ENCODE results near the gene VPS33A. TPM values are rescaled to one million over a fixed set of nuclear protein-coding genes. Genes with fewer than 3 reads are reported as not detected.

The VPS33A gene
- total and polyA plus RNA-seq, 2 of the 8 experiments (the other 6 are each of a cell fraction or from before 2014, with no cell fraction given), result 16.4 to 41.8 TPM

DNA sequence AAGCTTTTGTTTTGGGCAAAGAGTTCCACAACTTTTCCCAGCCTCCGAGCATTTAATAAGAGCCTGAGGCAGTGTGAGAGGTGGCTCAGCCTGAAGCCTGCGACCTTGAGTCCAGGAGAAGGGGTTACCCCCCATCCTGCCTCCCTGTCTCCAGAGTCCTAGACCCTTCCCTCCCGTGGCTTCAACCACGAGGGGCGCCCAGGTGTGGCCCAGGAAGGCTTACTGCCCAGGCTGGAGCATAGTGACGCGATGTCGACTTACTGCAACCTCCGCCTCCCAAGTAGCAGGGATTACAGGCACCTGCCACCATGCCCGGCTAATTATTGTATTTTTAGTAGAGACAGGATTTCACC lies 82.7 kb downstream of the VPS33A start:
- Histone ChIP-seq H3K79me2 (ENCODE audit: control insufficient read depth in 1 of 2, insufficient read depth in 2 of 2, low read length in 2 of 2) (no peaks in the 10 kb centered on the region), H3K4me2 (ENCODE audit: insufficient read depth in 1 of 2, low read depth in 2 of 2, low read length in 2 of 2) (peak overlapping the region; percentile 48 to 72), H4K5ac (ENCODE audit: insufficient read length, low read depth, low read length) (no peak overlapping the region), H4K20me1 (replicated peaks in 1 of 2; ENCODE audit: control insufficient read depth in 1 of 2, insufficient read depth in 2 of 2, low read length in 2 of 2) (no peaks in the 10 kb centered on the region), H2BK120ac (replicated peaks; ENCODE audit: low read depth, low read length) (no peak overlapping the region), H3K14ac (ENCODE audit: insufficient read length) (no peak overlapping the region), H4K8ac (ENCODE audit: extremely low read depth, insufficient read depth, low read length) (no peak overlapping the region; the same call in 1 of the 2 replicates), H3K4me1 (replicated peaks in 1 of 4; ENCODE audit: control insufficient read depth in 3 of 4, insufficient read depth in 4 of 4, low read length in 3 of 4) (peaks cover 0 to 4% (median 2%) of the 10 kb centered on the region in 4 experiments; a peak in 3 of 7 replicates), H3K23me2 (ENCODE audit: low read depth, low read length) (peaks cover 4% of the 10 kb centered on the region; the same call in 1 of the 2 replicates), H3K4me3 (ENCODE audit: extremely low read depth in 1 of 4, insufficient read depth in 2 of 4, low read depth in 3 of 4, low read length in 4 of 4) (peak overlapping the region; percentile 28 to 67 (median 40)), H3K9ac (replicated peaks in 1 of 4; ENCODE audit: extremely low read depth in 1 of 4, low read depth in 3 of 4, low read length in 3 of 4) (no peak overlapping the region), H4K91ac (replicated peaks; ENCODE audit: insufficient read length, low read length) (no peak overlapping the region), H2AK5ac (ENCODE audit: low read depth, low read length) (no peak overlapping the region), H3K4ac (replicated peaks; ENCODE audit: insufficient read length, low read depth, low read length) (no peak overlapping the region), H2BK15ac (ENCODE audit: low read length) (no peak overlapping the region), H3K36me3 (ENCODE audit: control insufficient read depth in 2 of 4, insufficient read depth in 4 of 4, low read length in 3 of 4) (no peaks in the 10 kb centered on the region), H3K27ac (ENCODE audit: low read depth, low read length) (no peak overlapping the region), H2BK5ac (ENCODE audit: low read depth, low read length) (no peak overlapping the region), H2AFZ (ENCODE audit: low read length) (no peak overlapping the region), H2BK12ac (ENCODE audit: low read depth, low read length) (no peak overlapping the region), H3K79me1 (ENCODE audit: low read depth, low read length) (no peaks in the 10 kb centered on the region), H3K23ac (ENCODE audit: insufficient read length) (no peak overlapping the region), H3K27me3 (replicated peaks in 1 of 4; ENCODE audit: control insufficient read depth in 3 of 4, extremely low read depth in 1 of 4, insufficient read depth in 3 of 4, low read length in 3 of 4) (peaks cover 0 to 6% (median 2%) of the 10 kb centered on the region in 4 experiments; a peak in 5 of 7 replicates), H3K9me3 (ENCODE audit: insufficient read depth in 2 of 2, low read depth in 1 of 2, low read length in 1 of 2) (no peaks in the 10 kb centered on the region), H2BK20ac (ENCODE audit: low read length) (no peak overlapping the region), H3K18ac (ENCODE audit: extremely low read depth, low read length) (no peak overlapping the region; the same call in 1 of the 2 replicates), H3K56ac (replicated peaks; ENCODE audit: insufficient read length, low read depth, low read length) (no peak overlapping the region)
- FAIRE-seq (no peak), DNase-seq (ENCODE audit: low read depth in 1 of 2, low spot score in 2 of 2) (no peak)
- CTCF ChIA-PET (ENCODE audit: partially characterized antibody), result interaction anchor here (1.0 to 2.2 kb wide), 5 partner anchors 8 to 177 kb away, joined by 3 to 10 read pairs (median 5); no protein-coding TSS in a partner anchor
- POLR2A ChIA-PET (ENCODE audit: partially characterized antibody), result interaction anchor here (1.1 kb wide), 1 partner anchor 110 kb away, joined by 3 read pairs; no protein-coding TSS in a partner anchor
- WGBS, 2 experiments (ENCODE audit: extremely low coverage in 1 of 2, insufficient coverage in 1 of 2, insufficient read length in 1 of 2, insufficient replicate concordance in 2 of 2, low coverage in 1 of 2, low lambda C conversion rate in 2 of 2, missing lambda C conversion rate in 1 of 2), result 76% methylated on average over 10 of the region's 10 CpGs; no CpG with 5 or more reads in 1 of the 2 experiments
- TF ChIP-seq, protein P1, sequence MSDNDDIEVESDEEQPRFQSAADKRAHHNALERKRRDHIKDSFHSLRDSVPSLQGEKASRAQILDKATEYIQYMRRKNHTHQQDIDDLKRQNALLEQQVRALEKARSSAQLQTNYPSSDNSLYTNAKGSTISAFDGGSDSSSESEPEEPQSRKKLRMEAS (IDR thresholded peaks at IDR 0.05), result no peak
- TF ChIP-seq RNF2 (IDR thresholded peaks at IDR 0.05; ENCODE audit: borderline replicate concordance, low read depth, low read length, missing control alignments, poor library complexity, severe bottlenecking) (no peak), JUND (IDR thresholded peaks at IDR 0.05; ENCODE audit: low read length) (no peak), KDM4A (IDR thresholded peaks at IDR 0.05; ENCODE audit: low read depth, low read length, severe bottlenecking) (no peak), SAP30 (IDR thresholded peaks at IDR 0.05; ENCODE audit: insufficient read depth, insufficient replicate concordance, low read length) (no peak), POLR2A (IDR thresholded peaks at IDR 0.05; ENCODE audit: control extremely low read depth in 1 of 2, low read depth in 2 of 2, low read length in 2 of 2) (no peak), SP1 (IDR thresholded peaks at IDR 0.05; ENCODE audit: low read depth, low read length) (no peak), CTBP2 (IDR thresholded peaks at IDR 0.05; ENCODE audit: borderline replicate concordance, insufficient read depth, insufficient read length, low read length) (no peak), RXRA (IDR thresholded peaks at IDR 0.05; ENCODE audit: insufficient read depth, low read depth, low read length) (no peak), KDM5A (IDR thresholded peaks at IDR 0.05; ENCODE audit: low read length) (no peak), ZNF274 (IDR thresholded peaks at IDR 0.05; ENCODE audit: borderline replicate concordance, extremely low read depth, low read length) (no peak), TBP (IDR thresholded peaks at IDR 0.05; ENCODE audit: low read depth, low read length) (no peak)
- TF ChIP-seq, protein P2, sequence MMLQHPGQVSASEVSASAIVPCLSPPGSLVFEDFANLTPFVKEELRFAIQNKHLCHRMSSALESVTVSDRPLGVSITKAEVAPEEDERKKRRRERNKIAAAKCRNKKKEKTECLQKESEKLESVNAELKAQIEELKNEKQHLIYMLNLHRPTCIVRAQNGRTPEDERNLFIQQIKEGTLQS (IDR thresholded peaks at IDR 0.05; ENCODE audit: insufficient read depth, low read depth, low read length), result no peak
